ENCODE results near the gene CDC42BPB. TPM values are rescaled to one million over a fixed set of nuclear protein-coding genes. Genes with fewer than 3 reads are reported as not detected.

Gene CDC42BPB
- total and polyA plus RNA-seq, 2 of the 13 experiments (the other 11 are each of a cell fraction or from before 2014, with no cell fraction given) = 19.7 to 32.3 TPM

DNA sequence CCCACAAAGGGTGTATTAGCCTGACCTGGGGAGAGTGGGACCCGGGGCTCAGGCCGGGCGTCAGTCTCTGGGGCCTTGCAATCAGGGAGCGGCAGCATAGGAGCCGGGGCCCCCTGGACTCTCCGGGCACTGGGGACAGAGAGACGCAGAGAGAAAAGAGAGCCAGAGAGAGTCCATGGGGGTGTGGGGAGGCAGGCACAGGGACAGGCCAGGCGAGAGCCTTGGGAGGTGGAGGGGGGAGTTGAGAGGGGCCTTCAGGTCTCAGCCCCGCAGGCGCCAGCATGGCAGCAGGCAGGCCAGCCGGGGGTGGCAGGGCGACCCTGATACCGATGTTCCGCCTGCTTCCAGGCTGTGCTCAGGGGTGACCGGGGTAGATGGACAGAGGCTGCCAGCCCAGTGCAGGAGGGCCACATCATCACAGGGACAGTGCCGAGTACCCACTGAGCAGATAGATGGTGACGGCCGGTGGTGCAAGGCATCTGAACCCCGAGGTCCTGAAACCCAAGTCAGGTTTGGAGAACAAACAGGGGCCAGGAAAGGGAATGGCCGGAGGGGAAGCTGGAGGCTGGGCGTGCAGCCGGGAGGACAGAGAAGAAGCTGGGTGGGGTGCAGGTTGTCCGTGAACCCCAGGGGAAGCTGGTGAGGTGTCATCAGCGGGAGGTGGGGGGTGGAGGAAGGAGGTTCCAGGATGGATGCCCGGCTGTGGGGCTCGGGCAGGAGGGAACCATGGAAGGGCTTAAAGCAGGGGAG lies 40.1 kb upstream of the CDC42BPB start:
- Histone ChIP-seq H3K4me2 (ENCODE audit: low read depth, low read length) (peak overlapping the region; percentile 99), H3K27me3 (ENCODE audit: control insufficient read depth in 1 of 2, insufficient read depth in 2 of 2, low read length in 2 of 2) (no peaks in the 10 kb centered on the region; a peak in 1 of 5 replicates), H3K4me1 (ENCODE audit: insufficient read depth, low read length) (peaks cover 85% of the 10 kb centered on the region), H3K4me3 (replicated peaks in 1 of 3; ENCODE audit: insufficient read depth in 1 of 3, low read depth in 2 of 3, low read length in 3 of 3) (peak overlapping the region in 1 of 3 experiments; percentile 51; a peak in 2 of 6 replicates), H3K79me2 (ENCODE audit: insufficient read depth, low read length) (peaks cover 29% of the 10 kb centered on the region), H4K20me1 (ENCODE audit: insufficient read depth, low read length) (peaks cover 8% of the 10 kb centered on the region; the same call in 1 of the 2 replicates), H3K9me3 (ENCODE audit: low read length) (no peaks in the 10 kb centered on the region), H3K36me3 (replicated peaks in 1 of 2; ENCODE audit: control insufficient read depth in 1 of 2, insufficient read depth in 2 of 2, low read length in 2 of 2) (no peaks in the 10 kb centered on the region), H2AFZ (ENCODE audit: low read length) (no peak overlapping the region), H3K27ac (ENCODE audit: extremely low read length, insufficient read depth, low read length) (peak overlapping the region; percentile 99), H3K9ac (ENCODE audit: insufficient read depth, low read depth, low read length) (0 out of 2 replicates have a peak overlapping the region, but pooled peaks have one; percentile 18)
- no TSS peak for BruUV-seq (replicated peaks)
- 78% methylated on average over 17 of the region's 26 CpGs for WGBS (ENCODE audit: low lambda C conversion rate)
- intact Hi-C loops (cut with micrococcal nuclease; ENCODE audit: unreplicated experiment) = no loop called here
- FAIRE-seq (no peak), DNase-seq (ENCODE audit: low spot score) (no peak), ATAC-seq (no peak)
- TF ChIP-seq GLI4 (CRISPR knock-in tag; IDR thresholded peaks at IDR 0.05; ENCODE audit: borderline replicate concordance) (no peak), ZBTB38 (CRISPR knock-in tag; IDR thresholded peaks at IDR 0.05) (peak; percentile 62; the same call in 1 of the 2 replicates), POLR2AphosphoS5 (IDR thresholded peaks at IDR 0.05; ENCODE audit: low read depth, low read length) (no peak), NR2F6 (IDR thresholded peaks at IDR 0.05) (no peak), NR2F6 (CRISPR knock-in tag; IDR thresholded peaks at IDR 0.05) (no peak), RXRA (CRISPR knock-in tag; IDR thresholded peaks at IDR 0.05) (no peak), AGO2 (optimal IDR thresholded peaks at IDR 0.05; ENCODE audit: low read depth, low read length) (peak; percentile 47), ZNF350 (CRISPR knock-in tag; IDR thresholded peaks at IDR 0.05; ENCODE audit: borderline replicate concordance, low read depth) (no peak), ZNF101 (CRISPR knock-in tag; IDR thresholded peaks at IDR 0.05; ENCODE audit: borderline replicate concordance, low read depth) (no peak), IKZF4 (CRISPR knock-in tag; IDR thresholded peaks at IDR 0.05; ENCODE audit: borderline replicate concordance, low read depth, not compliant biosample characterization) (peak; percentile 46), SAP130 (CRISPR knock-in tag; IDR thresholded peaks at IDR 0.05; ENCODE audit: low read depth) (no peak), GATA4 (IDR thresholded peaks at IDR 0.05; ENCODE audit: borderline replicate concordance, low read depth) (no peak), ATF4 (CRISPR knock-in tag; IDR thresholded peaks at IDR 0.05) (no peak), ZNF44 (CRISPR knock-in tag; IDR thresholded peaks at IDR 0.05) (0 out of 2 replicates have a peak, but pooled peaks have one; percentile 38), ZSCAN25 (CRISPR knock-in tag; IDR thresholded peaks at IDR 0.05) (peak; percentile 31; the same call in 1 of the 2 replicates)
- TF ChIP-seq, protein P1, sequence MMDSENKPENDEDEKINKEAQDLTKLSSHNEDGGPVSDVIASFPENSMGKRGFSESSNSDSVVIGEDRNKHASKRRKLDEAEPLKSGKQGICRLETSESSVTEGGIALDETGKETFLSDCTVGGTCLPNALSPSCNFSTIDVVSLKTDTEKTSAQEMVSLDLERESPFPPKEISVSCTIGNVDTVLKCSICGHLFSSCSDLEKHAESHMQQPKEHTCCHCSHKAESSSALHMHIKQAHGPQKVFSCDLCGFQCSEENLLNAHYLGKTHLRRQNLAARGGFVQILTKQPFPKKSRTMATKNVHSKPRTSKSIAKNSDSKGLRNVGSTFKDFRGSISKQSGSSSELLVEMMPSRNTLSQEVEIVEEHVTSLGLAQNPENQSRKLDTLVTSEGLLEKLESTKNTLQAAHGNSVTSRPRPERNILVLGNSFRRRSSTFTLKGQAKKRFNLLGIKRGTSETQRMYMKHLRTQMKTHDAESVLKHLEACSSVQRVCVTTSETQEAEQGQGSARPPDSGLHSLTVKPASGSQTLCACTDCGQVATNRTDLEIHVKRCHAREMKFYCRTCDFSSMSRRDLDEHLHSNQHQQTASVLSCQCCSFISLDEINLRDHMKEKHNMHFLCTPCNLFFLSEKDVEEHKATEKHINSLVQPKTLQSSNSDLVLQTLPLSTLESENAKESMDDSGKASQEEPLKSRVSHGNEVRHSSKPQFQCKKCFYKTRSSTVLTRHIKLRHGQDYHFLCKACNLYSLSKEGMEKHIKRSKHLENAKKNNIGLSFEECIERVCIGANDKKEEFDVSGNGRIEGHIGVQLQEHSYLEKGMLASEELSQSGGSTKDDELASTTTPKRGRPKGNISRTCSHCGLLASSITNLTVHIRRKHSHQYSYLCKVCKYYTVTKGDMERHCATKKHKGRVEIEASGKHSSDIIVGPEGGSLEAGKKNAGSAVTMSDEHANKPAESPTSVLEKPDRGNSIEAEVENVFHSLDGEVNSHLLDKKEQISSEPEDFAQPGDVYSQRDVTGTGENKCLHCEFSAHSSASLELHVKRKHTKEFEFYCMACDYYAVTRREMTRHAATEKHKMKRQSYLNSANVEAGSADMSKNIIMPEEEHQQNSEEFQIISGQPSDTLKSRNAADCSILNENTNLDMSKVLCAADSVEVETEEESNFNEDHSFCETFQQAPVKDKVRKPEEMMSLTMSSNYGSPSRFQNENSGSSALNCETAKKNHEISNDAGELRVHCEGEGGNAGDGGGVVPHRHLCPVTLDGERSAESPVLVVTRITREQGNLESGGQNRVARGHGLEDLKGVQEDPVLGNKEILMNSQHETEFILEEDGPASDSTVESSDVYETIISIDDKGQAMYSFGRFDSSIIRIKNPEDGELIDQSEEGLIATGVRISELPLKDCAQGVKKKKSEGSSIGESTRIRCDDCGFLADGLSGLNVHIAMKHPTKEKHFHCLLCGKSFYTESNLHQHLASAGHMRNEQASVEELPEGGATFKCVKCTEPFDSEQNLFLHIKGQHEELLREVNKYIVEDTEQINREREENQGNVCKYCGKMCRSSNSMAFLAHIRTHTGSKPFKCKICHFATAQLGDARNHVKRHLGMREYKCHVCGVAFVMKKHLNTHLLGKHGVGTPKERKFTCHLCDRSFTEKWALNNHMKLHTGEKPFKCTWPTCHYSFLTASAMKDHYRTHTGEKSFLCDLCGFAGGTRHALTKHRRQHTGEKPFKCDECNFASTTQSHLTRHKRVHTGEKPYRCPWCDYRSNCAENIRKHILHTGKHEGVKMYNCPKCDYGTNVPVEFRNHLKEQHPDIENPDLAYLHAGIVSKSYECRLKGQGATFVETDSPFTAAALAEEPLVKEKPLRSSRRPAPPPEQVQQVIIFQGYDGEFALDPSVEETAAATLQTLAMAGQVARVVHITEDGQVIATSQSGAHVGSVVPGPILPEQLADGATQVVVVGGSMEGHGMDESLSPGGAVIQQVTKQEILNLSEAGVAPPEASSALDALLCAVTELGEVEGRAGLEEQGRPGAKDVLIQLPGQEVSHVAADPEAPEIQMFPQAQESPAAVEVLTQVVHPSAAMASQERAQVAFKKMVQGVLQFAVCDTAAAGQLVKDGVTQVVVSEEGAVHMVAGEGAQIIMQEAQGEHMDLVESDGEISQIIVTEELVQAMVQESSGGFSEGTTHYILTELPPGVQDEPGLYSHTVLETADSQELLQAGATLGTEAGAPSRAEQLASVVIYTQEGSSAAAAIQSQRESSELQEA (CRISPR knock-in tag; IDR thresholded peaks at IDR 0.05; ENCODE audit: not compliant biosample characterization) = peak; percentile 16
- in situ Hi-C loops (cut with HindIII; ENCODE audit: extremely low pct_ligation_motif_present, low pct_unique_long_range_greater_than_20kb) = no loop called here
- CTCF ChIA-PET (ENCODE audit: low intra/inter-chr PET ratio, low total read pairs) = no interaction called here
- POLR2A ChIA-PET = interaction anchor here (1.6 to 3.9 kb wide), 2 partner anchors 16 to 236 kb away, joined by 4 to 23 read pairs; partner anchors contain the start of gene EIF5
